Left forelimb (tissue), 1 donor: ENCODE results near the gene B3GALT4.
"Not testable (repeated sequence)": the region's sequence is repeated elsewhere in the genome, so short reads cannot be mapped to it uniquely, and the experiment has no call there.

Experiments used
- DNase-seq: peaks from one replicate; pipeline ENCODE4 v3.0.0-alpha.2; 2018; ENCODE audit warnings: low spot score

Gene B3GALT4

GRCh38 chr6:33272275-33273128 is 4.4 kb upstream of the B3GALT4 start:
- DNase-seq = no peak

GRCh38 chr6:33273129-33273923 is 3.6 kb upstream of the B3GALT4 start:
- no peak for DNase-seq

- DNase-seq = no peak
These were observed 2.7 kb upstream of the B3GALT4 start for GRCh38 chr6:33273924-33274902.

GRCh38 chr6:33275795-33276580 is 935 bp upstream of the B3GALT4 start:
- DNase-seq = not testable (repeated sequence)

- no peak for DNase-seq
These were observed 401 bp upstream of the B3GALT4 start for GRCh38 chr6:33276581-33276863.

GRCh38 chr6:33277663-33278391 is 904 bp downstream of the B3GALT4 start:
- DNase-seq = no peak

GRCh38 chr6:33278392-33278741 is 1.4 kb downstream of the B3GALT4 start:
- no peak for DNase-seq

GRCh38 chr6:33278810-33279209 is 1.9 kb downstream of the B3GALT4 start:
- no peak for DNase-seq

- no peak for DNase-seq
These were observed 2.4 kb downstream of the B3GALT4 start for GRCh38 chr6:33279257-33279695.

GRCh38 chr6:33279971-33280511 is 3.1 kb downstream of the B3GALT4 start:
- DNase-seq = no peak

GRCh38 chr6:33280539-33280938 is 3.6 kb downstream of the B3GALT4 start:
- no peak for DNase-seq

GRCh38 chr6:33285214-33285613 is 8.3 kb downstream of the B3GALT4 start:
- not testable (repeated sequence) for DNase-seq

GRCh38 chr6:33286946-33287914 is 10.3 kb downstream of the B3GALT4 start:
- DNase-seq = no peak

GRCh38 chr6:33288141-33288920 is 11.4 kb downstream of the B3GALT4 start:
- DNase-seq = no peak

GRCh38 chr6:33288921-33289783 is 12.2 kb downstream of the B3GALT4 start, which contains the start of the genes PFDN6 and WDR46:
TSS of gene PFDN6 (plus strand) at chr6:33289601. CDS start at chr6:33289857, 256 bp downstream.
TSS of gene WDR46 (minus strand) at chr6:33289239. CDS start at chr6:33289170, 69 bp downstream.
- peak; percentile 90 for DNase-seq

- DNase-seq = no peak
These were observed 12.9 kb downstream of the B3GALT4 start for GRCh38 chr6:33289784-33290315.

- DNase-seq = no peak
These were observed 13.5 kb downstream of the B3GALT4 start for GRCh38 chr6:33290459-33290858.
